Stimulated activated CD4-positive, alpha-beta T cell treated with anti-CD3 and anti-CD28 coated beads, Interleukin-1b, Interleukin-23, amount 100 ng/mL, for 4 hours (primary cell): ENCODE data around the gene VSTM2L.

ENCODE experiments used
- DNase-seq, 2 donors: peaks; one replicate each; pipeline ENCODE4 v3.0.0-alpha.2; 2020; ENCODE audit warnings: low read depth in 2 of 2

The VSTM2L gene

DNA sequence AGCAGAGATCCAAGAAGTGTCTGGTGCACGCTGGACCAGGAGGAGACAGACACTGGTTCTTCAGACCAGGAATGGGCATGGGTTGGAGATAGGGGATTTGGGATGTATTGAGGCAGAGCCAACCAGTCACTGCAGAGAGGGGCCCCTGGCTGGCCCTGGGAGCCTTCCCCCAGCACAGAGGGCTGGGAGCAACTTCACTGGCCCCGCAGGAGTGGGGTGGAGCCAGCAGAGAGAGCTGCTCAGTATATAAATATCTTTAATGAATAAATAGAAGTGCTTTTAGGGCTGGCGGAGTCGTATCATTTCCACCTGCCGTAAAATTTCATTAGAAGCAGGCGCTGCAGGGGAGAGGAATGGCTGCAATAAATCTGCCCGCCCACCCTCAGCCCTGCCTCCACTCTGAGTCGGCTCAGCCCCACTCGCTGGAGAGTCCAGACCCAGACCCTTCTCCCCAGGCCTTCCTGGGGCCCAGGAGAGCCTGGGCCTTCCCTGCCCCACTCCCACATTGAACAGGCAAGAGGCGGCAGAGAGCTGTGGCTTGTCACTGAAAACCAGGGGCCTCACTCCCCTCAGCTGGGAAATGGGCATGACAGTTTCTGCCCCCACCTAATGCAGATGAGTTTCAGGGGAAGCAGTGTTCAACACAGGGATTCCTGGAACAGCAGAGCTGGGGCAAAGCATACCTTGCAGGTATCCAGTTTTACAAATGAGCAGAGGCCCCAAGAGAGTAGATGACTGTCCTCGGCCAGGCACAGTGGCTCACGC is 23.9 kb upstream of the VSTM2L start:
- no peak for DNase-seq

GRCh38 chr20:37879843-37880242 is 23.1 kb upstream of the VSTM2L start:
- no peak for DNase-seq

DNA sequence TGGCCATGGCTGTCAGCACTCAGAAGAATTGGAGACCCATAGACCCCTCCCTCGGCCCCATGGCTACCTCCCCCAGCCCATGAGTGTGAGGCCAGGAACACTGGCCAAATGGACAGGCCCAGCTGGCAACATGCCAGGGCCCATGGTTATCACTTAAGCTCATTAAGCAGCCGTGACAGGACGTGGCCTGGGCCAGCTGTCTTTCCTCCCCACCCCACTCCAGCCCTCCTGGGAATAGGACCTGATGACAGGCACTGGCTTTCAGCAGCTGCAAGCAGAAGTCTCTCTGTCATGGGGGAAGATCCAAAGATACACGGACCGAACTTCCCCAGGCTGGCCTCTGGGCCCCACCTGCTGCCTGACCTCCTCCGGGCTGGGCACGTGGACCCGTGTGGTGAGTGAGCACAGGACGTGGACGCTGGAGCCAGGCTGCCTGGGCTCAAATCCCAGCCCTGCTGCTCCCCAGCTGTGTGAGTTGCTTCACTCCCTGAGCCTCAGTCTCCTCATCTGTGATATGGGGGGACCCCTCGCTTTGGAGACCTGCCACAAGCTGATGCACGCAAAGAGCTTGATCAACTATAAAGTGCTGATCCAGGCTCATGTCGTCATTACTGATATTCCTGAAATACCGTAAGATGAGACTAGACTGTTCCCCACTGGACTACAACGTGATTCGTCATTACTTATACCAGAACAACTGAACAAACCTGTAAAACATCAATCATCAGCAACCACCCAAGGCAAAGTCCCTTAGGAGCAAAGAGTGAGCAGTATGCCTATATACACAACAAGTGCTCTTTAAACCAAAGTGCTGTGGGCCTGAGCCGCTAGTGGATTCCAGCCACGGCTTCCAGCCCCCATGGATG is 22.0 kb upstream of the VSTM2L start:
- DNase-seq, result no peak

GRCh38 chr20:37881601-37882343 is 21.2 kb upstream of the VSTM2L start:
- DNase-seq, result no peak

GRCh38 chr20:37882961-37883712 is 19.8 kb upstream of the VSTM2L start:
- DNase-seq, result no peak

DNA sequence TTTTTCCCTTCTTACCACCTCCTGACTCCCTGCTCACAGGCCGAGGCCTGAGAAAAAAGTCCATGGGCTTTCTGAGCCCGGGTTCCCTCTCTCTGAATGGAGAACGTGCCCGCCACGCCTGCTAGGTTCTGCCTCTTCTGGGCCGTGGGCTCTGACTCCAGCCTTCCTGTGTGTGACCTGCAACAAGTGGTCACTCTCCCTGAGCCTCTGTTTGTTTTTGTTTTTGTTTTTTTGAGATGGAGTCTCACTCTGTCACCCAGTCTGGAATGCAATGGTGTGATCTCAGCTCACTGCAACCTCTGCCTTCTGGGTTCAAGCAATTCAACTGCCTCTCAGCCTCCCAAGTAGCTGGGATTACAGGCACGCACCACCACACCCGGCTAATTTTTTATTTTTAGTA is 17.9 kb upstream of the VSTM2L start:
- no peak for DNase-seq

DNA sequence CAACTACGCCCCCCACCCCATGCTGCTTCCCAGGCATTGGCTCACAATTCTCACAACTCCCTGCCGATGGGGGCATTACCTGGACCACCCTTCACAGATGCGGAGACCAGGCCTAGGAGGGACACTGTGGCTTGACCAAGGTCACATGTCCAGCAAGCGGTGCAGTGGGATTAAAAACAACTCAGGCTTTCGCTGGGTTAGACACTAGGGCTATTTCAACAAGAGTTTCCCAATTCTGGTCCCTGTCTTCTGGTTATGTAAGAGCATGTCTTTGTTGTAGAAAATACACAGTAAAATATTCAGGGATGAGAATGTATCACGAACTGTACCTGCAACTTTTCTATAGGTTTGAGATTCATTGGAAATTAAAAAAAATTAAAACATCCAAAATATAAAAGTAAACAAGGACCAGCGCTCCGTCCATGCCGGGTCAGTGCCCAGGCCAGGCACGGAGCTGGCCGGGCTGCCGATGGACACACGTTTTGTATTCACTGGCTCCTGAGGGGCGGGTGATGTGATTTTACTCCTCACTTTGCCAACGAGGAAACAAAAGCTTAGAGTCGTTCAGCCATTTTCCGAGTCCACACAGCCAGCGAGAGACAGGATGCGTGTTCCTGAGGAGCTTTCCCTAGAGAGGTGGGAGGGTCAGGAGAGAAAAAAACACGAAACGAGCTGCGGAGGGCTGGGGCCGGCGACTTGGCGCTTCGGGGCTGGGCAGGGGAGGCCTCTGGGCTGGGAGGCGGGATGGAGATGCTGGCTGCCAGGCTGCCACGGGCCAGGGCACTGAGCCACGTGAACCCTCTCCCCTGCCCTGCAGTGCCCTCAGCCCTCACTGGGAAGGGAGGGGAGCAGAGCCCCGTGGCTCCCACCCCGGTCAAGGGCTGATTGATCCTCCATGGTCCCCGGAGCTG is 17.1 kb upstream of the VSTM2L start:
- no peak for DNase-seq

DNA sequence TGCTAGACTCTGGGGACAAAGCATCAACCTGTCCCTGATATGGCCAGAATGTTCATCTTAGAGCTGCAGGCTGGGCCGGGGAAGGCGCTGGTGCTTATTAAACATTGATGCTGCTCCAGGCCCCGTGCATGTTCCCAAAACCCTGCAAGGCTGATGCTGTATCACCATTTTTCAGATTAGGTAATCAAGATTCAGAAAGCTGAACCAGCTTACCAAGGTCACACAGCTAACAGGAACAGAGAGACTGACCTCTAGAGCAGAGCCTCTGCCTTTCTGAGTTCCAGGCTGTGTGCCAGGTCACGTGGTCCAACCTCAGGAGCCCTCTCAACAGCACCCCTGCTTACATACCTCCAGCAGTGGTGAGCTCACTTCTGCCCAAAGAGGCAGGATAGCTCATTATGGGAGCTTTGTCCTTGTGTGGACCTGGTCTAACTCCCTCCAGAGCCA is 16.1 kb upstream of the VSTM2L start:
- no peak for DNase-seq

GRCh38 chr20:37888641-37889040 is 14.3 kb upstream of the VSTM2L start:
- DNase-seq, result no peak

GRCh38 chr20:37890108-37890507 is 12.8 kb upstream of the VSTM2L start:
- no peak for DNase-seq

- no peak for DNase-seq
Measured at GRCh38 chr20:37890643-37891042, 12.3 kb upstream of the VSTM2L start.

GRCh38 chr20:37892001-37892400 is 10.9 kb upstream of the VSTM2L start:
- no peak for DNase-seq

DNA sequence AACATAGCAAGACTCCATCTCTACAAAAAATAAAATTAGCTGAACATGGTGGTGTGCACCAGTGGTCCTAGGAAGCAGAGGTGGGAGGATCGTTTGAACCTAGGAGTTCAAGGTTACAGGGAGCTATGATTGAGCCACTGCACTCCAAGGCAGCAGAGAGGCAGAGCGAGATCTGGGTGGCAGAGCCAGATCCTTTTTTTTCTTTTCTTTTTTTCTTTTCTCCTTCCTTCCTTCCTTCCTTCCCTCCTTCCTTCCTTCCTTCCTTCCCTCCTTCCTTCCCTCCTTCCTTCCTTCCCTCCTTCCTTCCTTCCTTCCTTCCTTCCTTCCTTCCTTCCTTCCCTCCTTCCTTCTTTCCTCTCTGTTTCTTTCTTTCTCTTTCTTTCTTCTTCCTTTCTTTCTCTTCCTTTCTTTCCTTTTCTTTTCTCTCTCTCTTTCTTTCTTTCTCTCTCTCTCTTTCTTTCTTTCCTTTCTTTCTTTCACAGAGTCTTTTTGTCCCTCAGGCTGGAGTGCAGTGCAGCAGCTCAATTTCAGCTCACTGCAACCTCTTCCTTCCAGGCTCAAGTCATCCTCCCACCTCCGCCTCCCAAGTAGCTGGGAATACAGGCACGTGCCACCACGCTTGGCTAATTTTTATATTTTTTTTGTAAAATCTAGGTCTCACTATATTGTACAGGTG is 9.2 kb upstream of the VSTM2L start:
- DNase-seq, result no peak

- no peak for DNase-seq
Measured at GRCh38 chr20:37894454-37894853, 8.5 kb upstream of the VSTM2L start.

GRCh38 chr20:37895166-37895565 is 7.8 kb upstream of the VSTM2L start:
- no peak for DNase-seq

- DNase-seq, result no peak
Measured at GRCh38 chr20:37896932-37897548, 5.9 kb upstream of the VSTM2L start.

GRCh38 chr20:37898233-37899104 is 4.5 kb upstream of the VSTM2L start:
- no peak for DNase-seq
